ENCODE measurements around the gene RNF113B.

The RNF113B gene

DNA sequence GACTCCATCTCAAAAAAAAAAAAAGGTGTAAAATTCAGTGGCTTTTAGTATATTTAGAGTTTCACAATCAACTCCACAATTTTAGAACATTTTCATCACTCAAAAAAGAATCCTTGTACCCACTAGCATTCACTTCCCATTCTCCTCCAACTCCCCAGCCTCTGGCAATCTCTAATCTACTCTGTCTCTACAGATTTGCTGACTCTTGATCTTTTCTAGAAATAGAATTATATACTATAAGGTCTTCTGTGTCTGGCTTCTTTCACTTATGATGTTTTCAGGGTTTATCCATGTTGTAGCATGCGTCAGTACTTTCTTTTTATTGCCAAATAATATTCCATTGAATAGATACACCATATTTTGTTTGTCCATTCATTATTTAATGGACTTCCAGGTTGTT lies 42.2 kb downstream of the RNF113B start:
- no peak for DNase-seq

GRCh38 chr13:98133946-98134345 lies 43.1 kb downstream of the RNF113B start:
- no peak for DNase-seq

DNA sequence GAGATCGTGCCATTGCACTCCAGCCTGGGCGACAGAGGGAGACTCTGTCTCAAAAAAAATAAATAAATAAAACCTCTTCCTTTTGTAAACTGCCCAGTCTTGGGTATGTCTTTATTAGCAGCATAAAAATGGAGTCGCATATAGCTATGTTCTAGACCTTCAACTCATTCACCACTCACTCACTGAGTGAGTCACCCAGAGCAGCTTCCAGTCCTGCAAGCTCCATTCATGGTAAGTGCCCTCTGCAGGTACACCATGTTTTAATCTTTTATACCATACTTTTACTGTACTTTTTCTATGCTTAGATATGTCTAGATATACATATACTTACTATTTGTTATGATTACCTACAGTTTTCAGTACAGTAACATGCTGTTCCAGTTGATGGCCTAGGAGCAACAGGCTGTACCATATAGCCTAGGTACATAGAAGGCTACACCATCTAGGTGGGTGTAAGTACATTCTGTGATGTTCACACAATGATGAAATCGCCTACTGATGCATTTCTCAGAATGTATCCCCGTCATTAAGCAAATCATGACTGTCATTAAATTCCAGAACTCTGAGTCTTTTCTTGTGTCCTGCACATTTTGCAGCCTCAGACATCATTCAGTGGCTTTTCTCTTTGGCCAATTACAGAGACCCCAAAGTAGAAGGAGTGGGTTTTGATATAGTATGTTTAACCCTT lies 47.9 kb downstream of the RNF113B start:
- no peak for DNase-seq
